SK-N-SH (cell line): ENCODE measurements around the gene FRK.

ENCODE experiments used
- EP300 ChIP-seq, 2 experiments: IDR thresholded peaks; 2 replicates each; pipeline versions ENCODE4 v1.4.0 to v1.6.1; 2012; ENCODE audit warnings: borderline replicate concordance in 1 of 2, low read depth in 1 of 2, low read length in 1 of 2
- EZH2phosphoT487 ChIP-seq: fragments of 200-600 bp; sonication (generic); IDR thresholded peaks from 2 replicates; pipeline ENCODE4 v1.6.1; 2017; ENCODE audit warnings: low read depth, mixed run types, mild to moderate bottlenecking, antibody characterized with exemption, moderate library complexity, borderline replicate concordance
- GABPA ChIP-seq: IDR thresholded peaks from 2 replicates; pipeline ENCODE4 v1.4.0; 2012; ENCODE audit warnings: low read depth, mild to moderate bottlenecking
- POLR2AphosphoS5 ChIP-seq: IDR thresholded peaks from 2 replicates; pipeline ENCODE4 v1.6.1; 2012; ENCODE audit warnings: low read depth, low read length
- TF ChIP-seq, protein P1 (sequence below): IDR thresholded peaks from 2 replicates; pipeline ENCODE4; 2012
- TF ChIP-seq, protein P2 (sequence below): fragments of 200-600 bp; sonication (generic); IDR thresholded peaks from 2 replicates; pipeline ENCODE4 v1.6.1; 2017; ENCODE audit warnings: antibody characterized with exemption, mild to moderate bottlenecking, moderate library complexity

DNA sequence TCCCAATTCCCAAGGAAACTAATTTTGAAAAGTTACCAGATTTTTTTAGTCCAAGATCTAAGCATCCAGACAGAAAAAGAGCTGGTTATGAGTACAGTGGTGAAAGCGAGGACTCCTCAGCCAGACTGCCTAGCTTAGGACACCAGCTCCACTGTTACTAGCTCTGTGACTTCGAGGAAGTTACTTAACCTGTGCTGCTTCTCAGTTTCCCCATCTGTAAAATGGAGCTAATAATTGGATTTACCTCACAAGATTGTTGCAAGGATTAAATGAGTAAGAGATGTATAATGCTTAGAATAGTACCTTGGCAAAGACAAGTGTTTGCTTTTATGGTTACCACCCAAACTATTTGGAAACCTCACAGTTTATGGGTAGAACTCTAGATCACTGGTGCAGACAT is 41.1 kb upstream of the FRK start:
- TF ChIP-seq POLR2AphosphoS5 (no peak), EZH2phosphoT487 (no peak), GABPA (no peak), EP300 (IDR thresholded peaks at IDR 0.05; ENCODE audit: borderline replicate concordance in 1 of 2, low read depth in 1 of 2, low read length in 1 of 2) (no peak)
- TF ChIP-seq, protein P1, sequence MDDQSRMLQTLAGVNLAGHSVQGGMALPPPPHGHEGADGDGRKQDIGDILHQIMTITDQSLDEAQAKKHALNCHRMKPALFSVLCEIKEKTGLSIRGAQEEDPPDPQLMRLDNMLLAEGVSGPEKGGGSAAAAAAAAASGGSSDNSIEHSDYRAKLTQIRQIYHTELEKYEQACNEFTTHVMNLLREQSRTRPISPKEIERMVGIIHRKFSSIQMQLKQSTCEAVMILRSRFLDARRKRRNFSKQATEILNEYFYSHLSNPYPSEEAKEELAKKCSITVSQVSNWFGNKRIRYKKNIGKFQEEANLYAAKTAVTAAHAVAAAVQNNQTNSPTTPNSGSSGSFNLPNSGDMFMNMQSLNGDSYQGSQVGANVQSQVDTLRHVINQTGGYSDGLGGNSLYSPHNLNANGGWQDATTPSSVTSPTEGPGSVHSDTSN: no peak
- TF ChIP-seq, protein P2, sequence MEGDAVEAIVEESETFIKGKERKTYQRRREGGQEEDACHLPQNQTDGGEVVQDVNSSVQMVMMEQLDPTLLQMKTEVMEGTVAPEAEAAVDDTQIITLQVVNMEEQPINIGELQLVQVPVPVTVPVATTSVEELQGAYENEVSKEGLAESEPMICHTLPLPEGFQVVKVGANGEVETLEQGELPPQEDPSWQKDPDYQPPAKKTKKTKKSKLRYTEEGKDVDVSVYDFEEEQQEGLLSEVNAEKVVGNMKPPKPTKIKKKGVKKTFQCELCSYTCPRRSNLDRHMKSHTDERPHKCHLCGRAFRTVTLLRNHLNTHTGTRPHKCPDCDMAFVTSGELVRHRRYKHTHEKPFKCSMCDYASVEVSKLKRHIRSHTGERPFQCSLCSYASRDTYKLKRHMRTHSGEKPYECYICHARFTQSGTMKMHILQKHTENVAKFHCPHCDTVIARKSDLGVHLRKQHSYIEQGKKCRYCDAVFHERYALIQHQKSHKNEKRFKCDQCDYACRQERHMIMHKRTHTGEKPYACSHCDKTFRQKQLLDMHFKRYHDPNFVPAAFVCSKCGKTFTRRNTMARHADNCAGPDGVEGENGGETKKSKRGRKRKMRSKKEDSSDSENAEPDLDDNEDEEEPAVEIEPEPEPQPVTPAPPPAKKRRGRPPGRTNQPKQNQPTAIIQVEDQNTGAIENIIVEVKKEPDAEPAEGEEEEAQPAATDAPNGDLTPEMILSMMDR: no peak
